DOHH2 (cell line): Measurements from ENCODE around the gene RIT2.

ENCODE experiments used
- H3F3A ChIP-seq: fragments of 200-600 bp; sonication (generic), shearing (Covaris generic); 2 replicates; pipeline ENCODE4 v1.6.0; 2016; ENCODE audit warnings: antibody characterized with exemption, mild to moderate bottlenecking; ENCODE audit not compliant: control insufficient read depth, insufficient read depth
- H3K27ac ChIP-seq: fragments of 200-600 bp; sonication (generic); 2 replicates; pipeline ENCODE4 v1.5.1; 2014; ENCODE audit warnings: low read depth, mild to moderate bottlenecking, low read length, moderate library complexity
- H3K27me3 ChIP-seq: fragments of 200-600 bp; sonication (generic); 2 replicates; pipeline ENCODE4 v1.6.1; 2014; ENCODE audit warnings: mild to moderate bottlenecking, low read length, mixed read lengths; ENCODE audit not compliant: control insufficient read depth
- H3K36me3 ChIP-seq: fragments of 200-600 bp; sonication (generic); 2 replicates; pipeline ENCODE4 v1.6.1; 2014; ENCODE audit warnings: mild to moderate bottlenecking, low read length, moderate library complexity, mixed read lengths; ENCODE audit not compliant: control insufficient read depth
- H3K4me1 ChIP-seq: fragments of 200-600 bp; sonication (generic); 2 replicates; pipeline ENCODE4 v1.6.1; 2014; ENCODE audit warnings: mild to moderate bottlenecking, low read length, mixed read lengths; ENCODE audit not compliant: control insufficient read depth
- H3K4me2 ChIP-seq: fragments of 200-600 bp; sonication (generic); 2 replicates; pipeline ENCODE4 v1.6.0; 2014; ENCODE audit warnings: mild to moderate bottlenecking, low read length, moderate library complexity
- H3K4me3 ChIP-seq: fragments of 200-600 bp; sonication (generic); 2 replicates; pipeline ENCODE4 v1.5.1; 2014; ENCODE audit warnings: mild to moderate bottlenecking, low read length, mixed read lengths
- H3K79me2 ChIP-seq: fragments of 200-600 bp; sonication (generic); 2 replicates; pipeline ENCODE4 v1.6.1; 2014; ENCODE audit warnings: mild to moderate bottlenecking, low read length, mixed read lengths; ENCODE audit not compliant: control insufficient read depth
- H3K9me2 ChIP-seq: fragments of 200-600 bp; sonication (generic); replicated peaks from 2 replicates; pipeline ENCODE4 v1.6.1; 2014; ENCODE audit warnings: mild to moderate bottlenecking, low read length, mixed read lengths; ENCODE audit not compliant: control insufficient read depth
- H3K9me3 ChIP-seq: fragments of 200-600 bp; sonication (generic); 2 replicates; pipeline ENCODE4 v1.6.1; 2014; ENCODE audit warnings: antibody characterized with exemption, low read length, mixed read lengths; ENCODE audit not compliant: control insufficient read depth, insufficient read depth
- H4K20me1 ChIP-seq: fragments of 200-600 bp; sonication (generic); 2 replicates; pipeline ENCODE4 v1.6.0; 2014; ENCODE audit warnings: low read depth, mild to moderate bottlenecking, antibody characterized with exemption, low read length, moderate library complexity; ENCODE audit not compliant: control insufficient read depth, insufficient read depth
- CTCF ChIP-seq: fragments of 200-600 bp; sonication (generic); IDR thresholded peaks from one replicate; pipeline ENCODE4 v1.5.1; 2014; ENCODE audit warnings: antibody characterized with exemption, mild to moderate bottlenecking, low read depth, low read length; ENCODE audit not compliant: poor library complexity, severe bottlenecking
- EZH2phosphoT487 ChIP-seq: fragments of 200-600 bp; sonication (generic); IDR thresholded peaks from 2 replicates; pipeline ENCODE4 v1.6.1; 2017; ENCODE audit warnings: borderline replicate concordance, mild to moderate bottlenecking, antibody characterized with exemption, low read length, moderate library complexity, mixed read lengths

RIT2 gene

GRCh38 chr18:42929857-42930256, 185.6 kb downstream of the RIT2 start:
- no peaks in the 10 kb centered on the region for H3K36me3 ChIP-seq
- H3K27me3 ChIP-seq: no peaks in the 10 kb centered on the region
- H3K9me2 ChIP-seq: no peaks in the 10 kb centered on the region
- H4K20me1 ChIP-seq: no peaks in the 10 kb centered on the region
- no peak overlapping the region for H3K4me2 ChIP-seq
- no peaks in the 10 kb centered on the region for H3K9me3 ChIP-seq
- TF ChIP-seq CTCF (no peak), EZH2phosphoT487 (no peak)
- no peak overlapping the region for H3K27ac ChIP-seq
- no peaks in the 10 kb centered on the region for H3F3A ChIP-seq
- no peaks in the 10 kb centered on the region for H3K79me2 ChIP-seq
- no peak overlapping the region for H3K4me3 ChIP-seq
- H3K4me1 ChIP-seq: peaks cover 3% of the 10 kb centered on the region; the same call in 1 of the 2 replicates

GRCh38 chr18:42929181-42929580, 186.3 kb downstream of the RIT2 start:
- no peaks in the 10 kb centered on the region for H3K36me3 ChIP-seq
- H4K20me1 ChIP-seq: no peaks in the 10 kb centered on the region
- no peak overlapping the region for H3K4me2 ChIP-seq
- no peak overlapping the region for H3K27ac ChIP-seq
- peaks cover 3% of the 10 kb centered on the region; the same call in 1 of the 2 replicates for H3K4me1 ChIP-seq
- TF ChIP-seq CTCF (no peak), EZH2phosphoT487 (no peak)
- H3K79me2 ChIP-seq: no peaks in the 10 kb centered on the region
- no peaks in the 10 kb centered on the region for H3F3A ChIP-seq
- H3K9me3 ChIP-seq: no peaks in the 10 kb centered on the region
- no peaks in the 10 kb centered on the region for H3K9me2 ChIP-seq
- H3K4me3 ChIP-seq: no peak overlapping the region
- H3K27me3 ChIP-seq: no peaks in the 10 kb centered on the region

GRCh38 chr18:42925036-42925435, 190.4 kb downstream of the RIT2 start:
- Histone ChIP-seq H3F3A (no peaks in the 10 kb centered on the region), H3K4me3 (no peak overlapping the region), H3K4me2 (no peak overlapping the region), H3K27ac (no peak overlapping the region), H3K9me3 (no peaks in the 10 kb centered on the region), H3K36me3 (no peaks in the 10 kb centered on the region), H3K27me3 (no peaks in the 10 kb centered on the region), H4K20me1 (no peaks in the 10 kb centered on the region), H3K79me2 (no peaks in the 10 kb centered on the region), H3K9me2 (no peaks in the 10 kb centered on the region), H3K4me1 (no peaks in the 10 kb centered on the region)
- no peak for TF ChIP-seq EZH2phosphoT487
- TF ChIP-seq CTCF: no peak

- Histone ChIP-seq H3K36me3 (no peaks in the 10 kb centered on the region), H3K27me3 (no peaks in the 10 kb centered on the region), H3K4me3 (no peak overlapping the region), H3K79me2 (no peaks in the 10 kb centered on the region), H3K9me3 (no peaks in the 10 kb centered on the region), H3K9me2 (no peaks in the 10 kb centered on the region), H3F3A (no peaks in the 10 kb centered on the region), H3K4me2 (no peak overlapping the region), H4K20me1 (no peaks in the 10 kb centered on the region), H3K27ac (no peak overlapping the region), H3K4me1 (no peaks in the 10 kb centered on the region)
- TF ChIP-seq CTCF (no peak), EZH2phosphoT487 (no peak)
Measured at GRCh38 chr18:42922363-42922762, 193.1 kb downstream of the RIT2 start.
